DMS 273 (cell line): ENCODE measurements around the gene KCNN1.
"Not testable (repeated sequence)": the region's sequence is repeated elsewhere in the genome, so short reads cannot be mapped to it uniquely, and the experiment has no call there.

Experiments used
- DNase-seq: peaks from one replicate; lab custom pipeline; 2025; ENCODE audit not compliant: unreplicated experiment; lab: John Stamatoyannopoulos, UW

The KCNN1 gene

DNA sequence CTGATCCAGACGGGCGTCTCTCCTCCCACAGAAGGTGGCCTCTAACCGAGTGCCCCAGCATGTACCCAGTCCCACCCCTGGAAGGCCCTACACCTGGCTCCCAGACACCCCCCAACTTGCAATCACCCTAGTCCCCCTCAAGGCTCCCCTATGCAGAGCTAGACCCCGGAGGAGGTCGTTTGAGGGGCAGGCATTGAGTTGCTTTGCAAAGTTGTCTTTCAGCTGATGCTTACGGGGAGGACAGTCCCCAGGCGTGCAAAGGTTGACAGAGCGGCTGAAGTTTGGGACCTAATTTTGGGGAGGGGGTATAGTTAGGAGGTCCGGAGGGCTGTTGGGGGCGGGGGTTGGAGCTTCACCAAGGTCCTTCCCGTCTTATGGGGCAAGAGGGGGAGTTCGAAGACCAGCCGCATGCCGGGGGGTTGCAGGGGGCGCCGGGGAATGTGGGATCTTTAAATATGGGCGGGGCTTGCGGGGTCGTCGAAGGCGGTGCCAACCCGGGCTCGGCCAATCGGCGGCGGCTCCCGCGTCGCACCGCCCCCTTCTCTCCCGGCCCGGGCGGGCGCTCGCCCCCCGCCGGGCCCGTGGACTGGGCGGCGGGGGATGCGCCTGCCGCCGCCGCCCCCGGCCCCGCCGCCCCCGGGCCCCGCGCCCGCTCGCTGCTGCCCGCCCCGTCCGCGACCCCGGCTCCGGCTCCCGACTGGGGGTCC is at the start of gene KCNN1:
KCNN1 (plus strand) TSS at position 558 of the 707 bp plus-strand sequence. CDS start 6,782 bp downstream, outside the sequence.
- peak; percentile 67 for DNase-seq

DNA sequence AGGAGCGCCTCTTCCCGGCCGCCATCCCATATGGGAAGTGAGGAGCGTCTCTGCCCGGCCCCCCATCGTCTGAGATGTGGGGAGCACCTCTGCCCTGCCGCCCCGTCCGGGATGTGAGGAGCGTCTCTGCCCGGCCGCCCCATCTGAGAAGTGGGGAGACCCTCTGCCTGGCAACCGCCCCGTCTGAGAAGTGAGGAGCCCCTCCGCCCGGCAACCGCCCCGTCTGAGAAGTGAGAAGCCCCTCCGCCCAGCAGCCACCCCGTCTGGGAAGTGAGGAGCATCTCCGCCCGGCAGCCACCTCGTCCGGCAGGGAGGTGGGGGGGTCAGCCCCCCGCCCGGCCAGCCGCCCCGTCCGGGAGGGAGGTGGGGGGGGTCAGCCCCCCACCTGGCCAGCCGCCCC is 48.8 kb upstream of the KCNN1 start:
- not testable (repeated sequence) for DNase-seq

DNA sequence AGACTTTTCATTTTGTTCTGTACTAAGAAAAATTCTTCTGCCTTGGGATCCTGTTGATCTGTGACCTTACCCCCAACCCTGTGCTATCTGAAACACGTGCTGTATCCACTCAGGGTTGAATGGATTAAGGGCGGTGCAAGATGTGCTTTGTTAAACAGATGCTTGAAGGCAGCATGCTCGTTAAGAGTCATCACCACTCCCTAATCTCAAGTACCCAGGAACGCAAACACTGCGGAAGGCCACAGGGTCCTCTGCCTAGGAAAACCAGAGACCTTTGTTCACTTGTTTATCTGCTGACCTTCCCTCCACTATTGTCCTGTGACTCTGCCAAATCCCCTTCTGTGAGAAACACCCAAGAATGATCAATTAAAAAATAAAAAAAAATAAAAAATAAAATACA is 47.8 kb upstream of the KCNN1 start:
- not testable (repeated sequence) for DNase-seq

DNA sequence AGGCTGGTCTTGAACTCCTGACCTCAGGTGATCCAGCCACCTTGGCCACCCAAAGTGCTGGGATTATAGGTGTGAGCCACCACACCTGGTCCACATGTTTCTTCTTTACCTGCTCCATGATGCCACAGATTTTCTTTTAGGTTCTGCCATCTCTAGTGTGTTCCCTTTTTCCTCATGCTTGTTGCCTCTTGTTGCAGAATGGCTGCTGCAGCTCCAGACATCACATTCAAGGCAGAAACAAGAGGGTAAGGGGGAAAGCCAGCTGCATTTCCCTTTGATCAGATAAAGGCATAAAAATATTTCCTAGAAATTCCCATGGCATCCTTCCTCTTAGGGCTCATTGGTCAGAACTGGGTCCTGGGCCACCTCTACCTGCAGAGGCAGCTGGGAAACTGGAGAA is 46.4 kb upstream of the KCNN1 start:
- no peak for DNase-seq

DNA sequence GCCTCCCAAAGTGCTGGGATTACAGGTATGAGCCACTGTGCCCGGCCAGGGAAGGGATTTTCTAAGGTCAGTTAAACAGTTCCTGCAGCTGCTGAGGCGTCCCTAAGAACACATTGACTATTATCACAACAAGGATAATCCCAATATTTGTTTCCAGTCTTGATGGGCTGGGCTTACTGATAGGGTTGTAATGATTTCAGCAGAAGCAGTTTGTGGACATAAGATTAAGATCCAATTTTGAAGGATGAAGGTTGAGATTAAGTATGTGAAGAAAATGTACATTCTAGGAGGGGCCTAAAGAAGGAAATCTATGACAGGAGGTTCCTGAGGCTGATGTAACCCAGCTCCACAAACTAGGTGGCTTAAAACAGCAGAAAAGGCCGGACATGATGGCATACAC is 44.8 kb upstream of the KCNN1 start:
- DNase-seq, result no peak

DNA sequence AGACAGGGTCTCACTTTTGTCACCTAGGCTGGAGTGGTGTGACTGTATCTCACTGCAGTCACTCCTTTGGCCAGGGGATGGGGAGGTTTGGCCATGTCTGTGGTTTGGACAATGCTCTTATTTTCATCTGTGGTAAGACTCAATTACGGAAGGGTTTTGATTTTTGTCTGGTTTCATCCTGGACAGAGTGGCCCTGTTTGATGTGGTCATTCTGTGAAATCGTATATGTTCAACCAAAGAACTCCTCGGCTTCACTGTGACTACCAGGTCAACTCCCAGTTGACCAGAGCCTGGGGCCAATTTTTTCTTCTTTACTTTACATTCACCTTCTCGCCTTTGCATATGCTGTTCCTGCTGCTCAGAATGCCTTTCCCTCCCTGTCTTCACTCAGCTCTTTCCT is 40.9 kb upstream of the KCNN1 start:
- no peak for DNase-seq

DNA sequence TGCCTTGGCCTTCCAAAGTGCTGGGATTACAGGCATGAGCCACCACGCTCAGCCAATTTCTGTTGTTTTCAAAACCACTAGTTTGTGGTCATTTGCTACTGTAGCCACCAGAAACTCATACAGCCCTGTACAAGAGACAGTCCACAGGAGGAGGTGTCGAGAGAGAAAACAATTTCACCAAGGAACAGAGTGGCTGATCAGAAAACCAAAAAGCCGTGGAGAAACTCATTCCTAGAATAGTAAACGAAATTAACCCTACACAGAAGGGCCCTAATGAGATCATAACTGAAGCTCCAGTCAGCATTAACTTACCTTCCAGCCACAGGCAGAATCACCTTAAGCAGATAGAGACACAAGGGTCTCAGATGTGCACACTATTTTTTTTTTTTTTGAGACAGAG is 37.9 kb upstream of the KCNN1 start:
- no peak for DNase-seq

DNA sequence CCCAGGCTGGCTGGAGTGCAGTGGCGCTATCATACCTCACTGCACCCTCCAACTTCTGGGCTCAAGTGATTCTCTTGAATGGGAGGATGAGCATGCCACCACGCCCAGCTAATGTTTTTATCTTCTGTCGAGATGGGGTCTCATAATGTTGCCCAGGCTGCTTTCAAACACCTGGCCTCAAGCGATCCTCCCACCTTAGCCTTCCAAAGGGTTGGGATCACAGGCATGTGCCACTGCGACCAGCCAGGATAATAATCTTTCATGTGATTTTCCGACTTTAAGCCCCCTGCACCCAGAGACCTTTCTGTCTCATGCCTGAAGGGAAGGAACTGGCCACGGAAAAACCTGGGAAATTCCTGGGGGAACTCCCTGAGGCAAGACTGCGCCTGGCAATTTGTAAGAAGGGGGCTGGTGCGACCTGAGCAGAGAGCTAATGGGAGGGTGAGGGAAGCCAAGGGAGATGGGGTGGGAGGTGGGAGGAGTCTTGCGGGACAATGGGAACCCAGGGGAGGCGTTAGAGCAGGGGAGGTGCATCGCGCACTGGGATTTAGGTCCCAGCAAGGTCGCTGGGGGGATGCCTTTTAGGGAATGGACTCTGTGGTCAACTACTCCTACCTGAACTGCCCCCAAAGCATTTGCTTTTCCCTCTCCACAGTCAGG is 35.2 kb upstream of the KCNN1 start:
- no peak for DNase-seq

DNA sequence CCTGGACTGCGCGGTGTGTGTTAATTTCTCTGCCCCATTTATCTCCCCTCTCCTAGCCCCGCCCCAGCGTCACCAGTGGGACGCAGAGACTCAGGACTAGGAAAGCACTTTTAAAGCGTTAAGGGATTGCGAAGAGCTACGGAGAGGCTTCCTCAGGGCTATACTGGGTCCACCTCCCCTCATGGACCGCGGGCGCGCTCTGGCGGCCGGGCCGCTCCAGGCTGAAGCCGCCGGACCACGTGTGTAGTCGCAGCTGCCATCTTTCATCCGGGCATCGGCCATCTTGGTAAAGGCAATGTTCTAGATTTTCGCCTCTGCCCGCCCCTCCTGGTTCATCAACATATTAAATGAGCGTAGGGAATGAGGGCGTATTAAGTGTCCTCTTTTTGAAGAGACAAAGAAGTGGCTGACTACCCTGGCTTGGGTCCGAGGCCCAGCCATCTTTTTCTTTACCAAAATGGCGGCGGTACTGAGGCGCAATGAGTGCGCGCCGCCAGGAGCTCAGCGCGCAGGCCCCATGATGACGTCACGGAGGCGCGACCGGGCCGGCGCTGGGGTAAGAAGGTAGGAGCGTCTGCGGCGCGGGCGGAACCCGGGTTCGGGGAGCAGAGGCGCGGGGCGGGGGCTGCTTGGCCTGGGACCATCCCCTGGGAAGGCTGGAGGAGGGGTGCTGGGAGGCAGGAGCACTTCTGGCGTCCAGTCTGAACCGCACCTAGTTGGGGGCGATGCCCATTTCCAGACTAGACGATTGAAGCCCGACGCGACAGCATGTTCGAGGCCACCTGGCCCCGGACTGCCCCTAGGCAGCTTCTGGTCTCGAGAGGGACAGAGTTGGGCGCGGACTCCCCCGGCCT is 34.2 kb upstream of the KCNN1 start, which contains the start of gene CCDC124:
CCDC124 (plus strand) TSS at position 531 of the 854 bp plus-strand sequence. CDS start 3,406 bp downstream, outside the sequence.
- DNase-seq, result peak; percentile 97

DNA sequence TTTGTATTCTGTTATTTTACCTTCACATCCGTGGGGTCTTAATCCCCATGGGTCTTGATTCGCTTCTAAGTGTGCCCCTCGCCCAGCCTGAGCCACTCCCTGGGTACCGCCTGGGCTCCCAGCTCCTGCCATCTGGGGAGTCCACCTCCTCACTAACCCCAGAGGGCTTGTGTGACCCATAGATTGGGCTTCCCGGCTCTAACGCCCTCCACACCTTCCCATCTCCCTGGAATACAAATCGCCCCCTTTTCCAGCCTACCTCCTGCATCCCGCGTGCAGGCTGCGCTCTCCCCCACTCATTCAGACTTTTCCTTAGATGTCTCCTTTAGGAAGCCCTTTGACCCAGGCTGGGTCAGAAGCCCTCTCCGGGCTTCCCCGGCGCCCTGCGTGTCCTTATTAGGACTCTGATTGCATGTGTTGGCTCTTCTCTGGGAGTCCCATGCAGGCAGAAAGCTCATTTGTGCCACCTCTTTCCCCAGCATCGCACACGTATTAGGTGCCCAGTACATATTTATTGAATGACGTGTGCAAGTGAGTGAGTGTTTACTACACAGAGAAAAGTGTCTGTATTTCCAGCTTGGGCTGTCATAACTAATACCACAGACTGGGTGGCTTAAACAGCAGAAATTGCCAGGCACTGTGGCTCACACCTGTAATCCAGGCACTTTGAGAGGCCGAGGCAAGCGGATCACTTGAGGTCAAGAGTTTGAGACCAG is 33.3 kb upstream of the KCNN1 start:
- DNase-seq, result peak; percentile 53

DNA sequence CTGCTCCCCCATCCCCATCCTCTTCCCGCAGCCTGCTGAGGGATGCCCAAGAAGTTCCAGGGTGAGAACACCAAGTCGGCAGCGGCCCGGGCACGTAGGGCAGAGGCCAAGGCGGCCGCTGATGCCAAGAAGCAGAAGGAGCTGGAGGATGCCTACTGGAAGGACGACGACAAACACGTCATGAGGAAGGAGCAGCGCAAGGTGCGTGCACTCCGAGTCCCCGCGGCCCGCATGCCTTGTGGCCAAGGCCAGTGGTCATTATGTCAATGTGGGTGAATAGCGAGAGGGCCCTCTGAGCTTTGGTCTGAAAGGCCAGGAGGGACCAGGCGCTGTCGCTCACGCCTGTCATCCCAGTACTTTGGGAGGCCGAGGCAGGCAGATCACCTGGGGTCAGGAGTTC is 30.5 kb upstream of the KCNN1 start:
- no peak for DNase-seq

DNA sequence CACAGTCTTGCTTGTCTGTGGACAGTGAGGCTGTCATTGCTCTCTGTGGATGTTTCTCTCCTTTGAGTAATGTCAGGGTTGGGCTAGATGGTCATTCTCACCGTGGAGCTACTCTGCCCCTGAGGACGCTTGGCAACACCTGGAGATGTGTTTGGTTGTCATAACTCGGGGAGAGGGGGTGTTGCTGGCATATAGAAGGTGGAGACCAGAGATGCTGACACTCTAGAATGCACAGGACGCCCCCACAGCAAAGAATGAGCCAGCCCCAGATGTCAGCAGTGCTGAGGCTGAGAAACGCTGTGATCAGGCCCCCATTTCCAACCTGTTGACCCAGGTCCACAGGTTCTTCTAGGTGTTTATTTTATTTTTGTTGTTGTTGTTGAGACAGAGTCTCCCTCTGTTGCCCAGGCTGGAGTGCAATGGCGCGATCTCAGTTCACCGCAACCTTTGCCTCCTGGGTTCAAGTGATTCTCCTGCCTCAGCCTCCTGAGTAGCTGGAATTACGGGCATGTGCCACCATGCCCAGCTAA is 29.5 kb upstream of the KCNN1 start:
- no peak for DNase-seq

DNA sequence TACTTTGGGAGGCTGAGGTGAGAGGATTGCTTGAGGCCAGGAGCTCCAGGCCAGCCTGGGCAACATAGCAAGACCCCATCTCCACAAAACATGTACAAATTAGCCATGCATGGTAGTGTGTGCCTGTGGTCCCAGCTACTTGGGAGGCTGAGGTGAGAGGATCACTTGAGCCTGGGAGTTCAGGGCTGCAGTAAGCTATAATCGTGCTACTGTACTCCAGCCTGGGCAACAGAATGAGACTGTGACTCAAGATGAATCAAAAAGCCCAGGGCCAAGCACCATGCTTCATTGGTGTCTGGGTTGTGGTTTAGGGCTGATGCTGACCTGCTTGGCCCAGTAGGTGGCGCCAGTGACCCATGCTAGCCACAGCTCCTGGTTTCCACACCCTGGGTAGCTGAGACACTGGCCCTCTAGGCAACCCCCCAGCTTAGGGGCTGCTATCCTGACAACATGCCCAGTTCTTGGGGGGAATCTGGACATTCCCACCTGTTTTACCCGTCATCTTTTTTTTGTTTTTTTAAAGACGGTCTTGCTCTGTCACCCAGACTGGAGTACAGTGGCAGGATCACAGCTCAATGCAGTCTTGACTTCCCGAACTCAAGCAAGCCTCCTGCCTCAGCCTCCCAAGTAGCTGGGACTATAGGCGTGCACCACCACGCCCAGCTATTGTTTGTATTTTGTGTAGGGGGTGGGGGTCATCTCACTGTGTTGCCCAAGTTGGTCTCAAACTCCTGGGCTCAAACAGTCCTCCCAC is 28.6 kb upstream of the KCNN1 start:
- peak; percentile 85 for DNase-seq

DNA sequence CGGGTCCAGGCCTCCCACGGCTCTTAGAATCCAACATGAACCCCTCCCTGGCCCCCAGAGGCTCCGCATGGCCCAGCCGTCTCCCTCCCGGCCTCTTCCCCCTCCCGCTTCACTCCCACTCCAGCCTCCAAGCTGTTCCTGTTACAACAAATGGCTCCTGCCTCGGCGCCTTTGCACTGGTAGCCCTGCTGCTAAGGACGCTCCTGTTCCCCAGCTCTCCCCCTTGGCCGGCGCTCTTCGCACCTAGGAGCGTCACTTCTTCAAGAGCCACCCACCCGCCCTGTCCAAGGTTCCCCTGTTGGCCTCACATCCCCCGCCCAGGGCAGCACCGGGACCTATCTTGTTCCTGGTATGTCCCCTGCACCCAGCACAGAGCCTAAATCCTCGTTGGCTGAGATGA is 24.7 kb upstream of the KCNN1 start:
- DNase-seq, result peak; percentile 44

DNA sequence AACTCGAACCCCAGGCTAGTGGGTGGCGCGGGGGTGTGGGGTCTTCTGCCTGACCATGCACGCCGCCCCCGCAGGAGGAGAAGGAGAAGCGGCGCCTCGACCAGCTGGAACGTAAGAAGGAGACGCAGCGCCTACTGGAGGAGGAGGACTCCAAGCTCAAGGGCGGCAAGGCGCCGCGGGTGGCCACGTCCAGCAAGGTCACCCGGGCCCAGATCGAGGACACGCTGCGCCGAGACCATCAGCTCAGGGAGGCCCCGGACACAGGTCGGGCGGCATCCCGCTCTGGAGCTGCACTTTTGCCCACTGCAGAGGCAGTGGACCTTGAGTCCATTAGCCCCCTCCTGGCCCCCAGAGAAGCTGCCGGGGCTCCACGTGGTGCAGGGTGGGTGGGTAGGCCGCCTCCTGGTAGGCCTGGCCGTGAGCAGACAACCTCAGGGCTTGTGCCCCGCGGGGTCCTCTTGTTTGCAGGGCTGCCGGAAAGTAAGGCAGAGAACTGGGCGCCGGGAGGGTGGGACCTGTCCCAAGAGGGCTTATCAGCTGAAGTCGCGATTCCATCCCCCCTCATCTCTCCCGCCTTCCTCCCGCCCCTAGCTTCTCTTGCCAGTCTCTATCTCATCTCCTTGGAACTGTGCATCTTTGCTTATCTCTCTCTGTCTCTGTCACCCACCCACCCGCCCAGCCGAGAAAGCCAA is 24.2 kb upstream of the KCNN1 start:
- DNase-seq, result no peak

DNA sequence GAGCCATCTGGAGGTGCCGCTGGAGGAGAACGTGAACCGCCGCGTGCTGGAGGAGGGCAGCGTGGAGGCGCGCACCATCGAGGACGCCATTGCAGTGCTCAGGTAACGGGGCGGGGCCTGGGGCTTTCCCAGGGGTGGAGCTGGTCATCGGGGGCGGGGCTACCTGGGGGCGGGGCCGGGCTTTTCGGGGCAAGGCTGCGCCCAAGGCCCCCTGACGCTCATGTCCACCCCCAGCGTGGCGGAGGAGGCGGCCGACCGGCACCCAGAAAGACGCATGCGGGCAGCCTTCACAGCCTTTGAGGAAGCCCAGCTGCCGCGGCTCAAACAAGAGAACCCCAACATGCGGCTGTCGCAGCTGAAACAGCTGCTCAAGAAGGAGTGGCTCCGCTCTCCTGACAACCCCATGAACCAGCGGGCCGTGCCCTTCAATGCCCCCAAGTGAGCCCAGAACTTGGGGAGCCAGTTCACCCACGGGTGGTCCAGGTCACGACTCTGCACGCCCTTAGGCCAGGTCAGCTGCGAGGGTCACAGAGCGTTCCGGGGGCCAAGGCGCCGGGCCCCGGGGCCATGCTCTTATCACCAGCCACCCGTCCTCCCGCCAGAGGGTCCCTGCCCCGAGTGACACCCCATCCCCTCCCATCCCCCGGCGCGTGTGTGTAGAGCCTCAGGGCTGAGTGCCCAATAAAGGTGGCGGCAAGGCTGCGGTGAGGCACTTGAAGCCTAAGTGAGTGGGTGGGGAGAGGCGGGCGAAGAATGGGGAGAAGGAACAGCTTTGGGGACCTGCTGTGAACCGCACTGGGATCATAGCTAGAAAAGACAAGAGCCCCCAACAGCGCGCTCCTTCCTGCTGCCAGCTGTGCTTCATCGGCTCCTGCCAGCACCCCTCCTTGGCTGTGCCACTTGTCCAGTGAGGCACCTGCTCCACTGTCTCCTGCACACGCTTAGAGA is 23.4 kb upstream of the KCNN1 start:
- DNase-seq, result no peak

DNA sequence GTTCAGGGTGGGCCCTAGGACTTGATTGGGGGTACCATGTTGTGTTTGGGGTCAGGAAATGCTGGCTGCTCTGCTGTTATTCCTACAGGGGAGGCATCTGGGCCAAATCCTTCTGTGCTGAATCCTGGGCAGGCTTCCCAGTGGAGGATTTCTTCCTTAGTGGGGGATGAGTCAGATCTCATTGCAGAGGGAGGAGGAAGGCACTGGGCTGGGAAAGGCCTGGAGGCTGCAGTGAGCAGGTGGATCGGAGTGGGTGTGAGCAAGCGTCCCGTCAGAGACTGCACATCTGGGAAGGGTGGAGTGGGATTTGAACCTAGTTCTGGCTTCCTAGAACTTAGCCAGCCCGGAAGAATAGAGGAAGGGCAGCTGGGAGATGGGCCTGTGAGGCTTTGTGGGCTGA is 22.6 kb upstream of the KCNN1 start:
- peak; percentile 45 for DNase-seq
